Mesenchymal stem cell (in vitro differentiated cells and primary cell): ENCODE measurements around the gene VWA3A.

Experiments
- DNase-seq: peaks from one replicate; pipeline ENCODE4 v3.0.0-alpha.2; 2013
- H2AFZ ChIP-seq: one replicate; pipeline ENCODE4 v1.6.1; 2013; ENCODE audit warnings: low read depth, mild to moderate bottlenecking, control low read depth, inconsistent platforms, low read length, moderate library complexity
- H2AK5ac ChIP-seq: 2 replicates; pipeline ENCODE4 v1.6.1; 2013; ENCODE audit warnings: low read length, moderate library complexity, mild to moderate bottlenecking, inconsistent platforms; ENCODE audit not compliant: severe bottlenecking
- H2BK120ac ChIP-seq: one replicate; pipeline ENCODE4 v1.6.1; 2013; ENCODE audit warnings: low read depth, mild to moderate bottlenecking, inconsistent platforms, low read length, moderate library complexity
- H2BK12ac ChIP-seq, 2 experiments: one replicate each; pipeline ENCODE4 v1.6.1; 2013; ENCODE audit warnings: inconsistent platforms in 2 of 2, low read length in 2 of 2, mild to moderate bottlenecking in 2 of 2, moderate library complexity in 2 of 2, control low read depth in 1 of 2
- H2BK15ac ChIP-seq: one replicate; pipeline ENCODE4 v1.6.1; 2013; ENCODE audit warnings: mild to moderate bottlenecking, low read depth, inconsistent platforms; ENCODE audit not compliant: poor library complexity, severe bottlenecking
- H2BK5ac ChIP-seq: 2 replicates; pipeline ENCODE4 v1.6.1; 2013; ENCODE audit warnings: low read depth, mild to moderate bottlenecking, low read length, control low read depth, inconsistent platforms; ENCODE audit not compliant: poor library complexity, severe bottlenecking
- H3K14ac ChIP-seq, 2 experiments: one replicate each; pipeline ENCODE4 v1.6.1; 2013; ENCODE audit warnings: inconsistent platforms in 2 of 2, low read length in 2 of 2, control low read depth in 1 of 2, mild to moderate bottlenecking in 1 of 2, moderate library complexity in 1 of 2
- H3K18ac ChIP-seq, 2 experiments: one replicate each; pipeline ENCODE4 v1.6.1; 2013; ENCODE audit warnings: inconsistent platforms in 2 of 2, low read length in 2 of 2, control low read depth in 1 of 2, low read depth in 1 of 2, mild to moderate bottlenecking in 1 of 2
- H3K23ac ChIP-seq, 2 experiments: one replicate each; pipeline ENCODE4 v1.6.1; 2013; ENCODE audit warnings: inconsistent platforms in 2 of 2, low read length in 2 of 2, mild to moderate bottlenecking in 2 of 2, moderate library complexity in 2 of 2, control low read depth in 1 of 2
- H3K27ac ChIP-seq: 2 replicates; pipeline ENCODE4 v1.5.1; 2013; ENCODE audit warnings: mild to moderate bottlenecking, moderate library complexity, low read length, control low read depth, inconsistent platforms; ENCODE audit not compliant: poor library complexity, severe bottlenecking
- H3K27me3 ChIP-seq, 2 experiments: 2 replicates each; pipeline versions ENCODE4 v1.6.1 to v1.7.0; 2013; ENCODE audit warnings: low read length in 2 of 2, mild to moderate bottlenecking in 2 of 2, moderate library complexity in 2 of 2, control low read depth in 1 of 2, inconsistent platforms in 1 of 2; ENCODE audit not compliant: control insufficient read depth in 1 of 2, insufficient read depth in 1 of 2
- H3K36me3 ChIP-seq, 2 experiments: 2 replicates each; pipeline versions ENCODE4 v1.6.1 to v1.7.0; 2013; ENCODE audit warnings: low read length in 2 of 2, control low read depth in 1 of 2, inconsistent platforms in 1 of 2, low read depth in 1 of 2, mild to moderate bottlenecking in 1 of 2; ENCODE audit not compliant: insufficient read depth in 2 of 2, control insufficient read depth in 1 of 2
- H3K4ac ChIP-seq, 2 experiments: one replicate each; pipeline ENCODE4 v1.6.1; 2013; ENCODE audit warnings: inconsistent platforms in 2 of 2, low read length in 2 of 2, mild to moderate bottlenecking in 2 of 2, moderate library complexity in 2 of 2, control low read depth in 1 of 2, low read depth in 1 of 2
- H3K4me1 ChIP-seq: 2 replicates; pipeline ENCODE4 v1.6.1; 2013; ENCODE audit warnings: low read depth, low read length, control low read depth; ENCODE audit not compliant: control insufficient read depth, insufficient read depth
- H3K4me2 ChIP-seq: 2 replicates; pipeline ENCODE4 v1.6.1; 2013; ENCODE audit warnings: low read length, mild to moderate bottlenecking, inconsistent platforms; ENCODE audit not compliant: poor library complexity, severe bottlenecking
- H3K4me3 ChIP-seq, 2 experiments: 2 replicates each; pipeline versions ENCODE4 v1.5.1 to v1.7.0; 2013; ENCODE audit warnings: low read length in 2 of 2, mild to moderate bottlenecking in 2 of 2, control low read depth in 1 of 2, low read depth in 1 of 2; ENCODE audit not compliant: insufficient read depth in 1 of 2
- H3K79me1 ChIP-seq: replicated peaks from 2 replicates; pipeline ENCODE4 v1.6.1; 2013; ENCODE audit warnings: mild to moderate bottlenecking, control low read depth, low read length, inconsistent platforms; ENCODE audit not compliant: poor library complexity, severe bottlenecking
- H3K9ac ChIP-seq: 2 replicates; pipeline ENCODE4 v1.7.0; 2013; ENCODE audit warnings: mild to moderate bottlenecking, low read length, moderate library complexity
- H3K9me3 ChIP-seq: 2 replicates; pipeline ENCODE4 v1.7.0; 2013; ENCODE audit warnings: mild to moderate bottlenecking, low read length; ENCODE audit not compliant: control insufficient read depth
- H4K8ac ChIP-seq: one replicate; pipeline ENCODE4 v1.6.1; 2013; ENCODE audit warnings: inconsistent platforms, mild to moderate bottlenecking, low read length, moderate library complexity
- H4K91ac ChIP-seq: one replicate; pipeline ENCODE4 v1.6.1; 2013; ENCODE audit warnings: mild to moderate bottlenecking, low read length, inconsistent platforms
- WGBS: methylation state at CpG from one replicate; pipeline ENCODE4 v1.1.7; 2013; ENCODE audit warnings: mixed read lengths; 5-methylcytosine and 5-hydroxymethylcytosine counted together

Gene VWA3A

DNA sequence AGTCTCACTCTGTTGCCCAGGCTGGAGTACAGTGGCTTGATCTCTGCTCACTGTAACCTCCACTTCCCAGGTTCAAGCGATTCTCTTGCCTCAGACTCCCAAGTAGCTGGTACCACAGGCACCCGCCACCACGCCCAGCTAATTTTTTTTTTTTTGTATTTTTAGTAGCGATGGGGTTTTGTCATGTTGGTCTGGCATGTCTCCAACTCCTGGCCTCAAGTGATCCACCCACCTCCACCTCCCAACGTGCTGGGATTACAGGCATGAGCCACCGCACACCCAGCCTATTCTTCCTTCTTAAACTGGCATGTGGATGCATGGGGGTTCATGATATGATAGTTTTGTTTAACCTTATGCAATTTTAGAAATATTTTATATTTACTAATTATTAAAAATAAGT lies 39.4 kb upstream of the VWA3A start:
- H3K4me2 ChIP-seq: no peak overlapping the region
- no peak overlapping the region for H2BK12ac ChIP-seq
- peaks cover 0 to 11% of the 10 kb centered on the region in 2 experiments for H3K36me3 ChIP-seq
- H2BK5ac ChIP-seq: no peak overlapping the region
- H3K4me1 ChIP-seq: no peaks in the 10 kb centered on the region
- H3K27me3 ChIP-seq: no peaks in the 10 kb centered on the region
- H3K4me3 ChIP-seq: no peak overlapping the region
- no peak for DNase-seq
- no peak overlapping the region for H3K14ac ChIP-seq
- H3K9ac ChIP-seq: no peak overlapping the region
- no peak overlapping the region for H4K91ac ChIP-seq
- no peaks in the 10 kb centered on the region for H3K9me3 ChIP-seq
- no peak overlapping the region for H3K18ac ChIP-seq
- H3K27ac ChIP-seq: no peak overlapping the region
- no peak overlapping the region for H3K4ac ChIP-seq
- H4K8ac ChIP-seq: no peak overlapping the region
- no CpG with 5 or more reads among the region's 6 CpGs for WGBS
- H2BK120ac ChIP-seq: no peak overlapping the region
- no peak overlapping the region for H2BK15ac ChIP-seq
- H3K23ac ChIP-seq: no peak overlapping the region
- H2AK5ac ChIP-seq: no peak overlapping the region
- H2AFZ ChIP-seq: no peak overlapping the region
- H3K79me1 ChIP-seq: peaks cover 16% of the 10 kb centered on the region

DNA sequence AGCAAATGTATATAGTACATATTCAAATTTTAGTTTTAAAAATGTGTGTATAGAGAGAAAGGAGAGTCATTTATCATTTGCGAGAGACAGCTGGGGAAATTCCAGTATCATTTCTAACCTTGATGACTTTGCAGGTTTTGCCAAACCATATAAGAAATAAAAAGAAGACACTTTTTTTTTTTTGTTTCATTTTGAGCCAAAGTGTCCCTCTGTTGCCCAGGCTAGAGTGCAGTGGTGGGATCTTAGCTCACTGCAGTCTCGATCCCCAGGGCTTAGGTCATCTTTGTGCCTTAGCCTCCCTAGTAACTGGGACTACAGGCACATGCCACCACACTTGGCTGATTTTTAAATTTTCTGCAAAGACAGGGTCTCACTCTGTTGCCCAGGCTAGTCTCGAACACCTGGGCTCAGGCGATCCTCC lies 38.4 kb upstream of the VWA3A start:
- H3K4me1 ChIP-seq: no peaks in the 10 kb centered on the region
- H3K23ac ChIP-seq: no peak overlapping the region

DNA sequence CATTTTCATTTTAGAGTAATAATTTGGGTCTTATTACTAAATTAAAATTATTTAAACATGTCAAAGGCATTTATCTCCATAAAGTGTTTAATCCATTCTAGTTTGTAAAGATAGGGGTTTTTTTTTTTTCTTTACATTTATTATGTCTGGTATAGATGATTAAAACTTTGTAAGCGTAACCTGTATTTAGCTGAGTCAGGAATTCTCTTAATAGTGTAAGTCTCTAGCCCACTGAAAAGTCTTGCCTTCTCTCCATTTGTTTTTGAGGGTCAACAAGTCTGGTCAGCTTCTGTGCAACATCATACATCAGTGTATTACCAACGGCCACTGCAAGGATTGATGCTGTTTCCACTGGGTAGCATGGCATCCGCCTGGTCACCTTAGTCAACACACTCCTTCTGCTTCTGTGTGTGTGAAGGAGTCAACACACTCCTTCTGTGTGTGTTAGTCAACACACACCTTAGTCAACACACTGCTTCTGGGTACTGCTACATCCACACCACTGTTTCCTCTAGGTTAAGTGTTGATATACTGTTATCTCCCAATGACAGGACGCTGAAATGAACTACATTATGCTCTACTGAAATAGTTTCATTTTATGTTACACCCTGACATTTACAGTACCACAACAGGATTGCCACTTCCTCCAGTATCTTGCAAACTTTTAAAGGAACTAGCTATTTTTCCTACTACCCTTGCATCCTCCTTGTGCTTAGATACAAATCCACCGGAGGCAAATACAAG lies 37.3 kb upstream of the VWA3A start:
- Histone ChIP-seq H2AFZ (no peak overlapping the region), H3K27ac (no peak overlapping the region), H2BK15ac (no peak overlapping the region), H3K14ac (no peak overlapping the region), H3K4me1 (no peaks in the 10 kb centered on the region), H2BK12ac (no peak overlapping the region), H3K27me3 (no peaks in the 10 kb centered on the region), H2AK5ac (no peak overlapping the region), H3K79me1 (peaks cover 20% of the 10 kb centered on the region), H2BK5ac (no peak overlapping the region), H4K91ac (no peak overlapping the region), H3K4ac (no peak overlapping the region), H3K4me2 (no peak overlapping the region), H2BK120ac (no peak overlapping the region), H3K9ac (no peak overlapping the region), H4K8ac (peak overlapping the region; percentile 27), H3K23ac (no peak overlapping the region), H3K36me3 (peaks cover 0 to 11% of the 10 kb centered on the region in 2 experiments), H3K18ac (no peak overlapping the region), H3K4me3 (no peak overlapping the region), H3K9me3 (no peaks in the 10 kb centered on the region)
- WGBS: 100% methylated on average over 5 of the region's 5 CpGs
- DNase-seq: no peak

More for the DNA sequence above, 38.4 kb upstream of the VWA3A start:
- H3K4ac ChIP-seq: no peak overlapping the region
- WGBS: 99% methylated on average over 3 of the region's 4 CpGs
- no peak overlapping the region for H3K9ac ChIP-seq
- H3K9me3 ChIP-seq: no peaks in the 10 kb centered on the region
- no peak overlapping the region for H3K27ac ChIP-seq
- no peak for DNase-seq
- H2BK15ac ChIP-seq: no peak overlapping the region
- no peak overlapping the region for H2AK5ac ChIP-seq
- no peaks in the 10 kb centered on the region for H3K27me3 ChIP-seq
- H3K36me3 ChIP-seq: peaks cover 0 to 11% of the 10 kb centered on the region in 2 experiments
- H3K18ac ChIP-seq: no peak overlapping the region
- no peak overlapping the region for H3K14ac ChIP-seq
- no peak overlapping the region for H4K91ac ChIP-seq
- H2AFZ ChIP-seq: no peak overlapping the region
- no peak overlapping the region for H3K4me2 ChIP-seq
- no peak overlapping the region for H4K8ac ChIP-seq
- H2BK5ac ChIP-seq: no peak overlapping the region
- H3K4me3 ChIP-seq: no peak overlapping the region
- no peak overlapping the region for H2BK12ac ChIP-seq
- peaks cover 16% of the 10 kb centered on the region for H3K79me1 ChIP-seq
- no peak overlapping the region for H2BK120ac ChIP-seq

DNA sequence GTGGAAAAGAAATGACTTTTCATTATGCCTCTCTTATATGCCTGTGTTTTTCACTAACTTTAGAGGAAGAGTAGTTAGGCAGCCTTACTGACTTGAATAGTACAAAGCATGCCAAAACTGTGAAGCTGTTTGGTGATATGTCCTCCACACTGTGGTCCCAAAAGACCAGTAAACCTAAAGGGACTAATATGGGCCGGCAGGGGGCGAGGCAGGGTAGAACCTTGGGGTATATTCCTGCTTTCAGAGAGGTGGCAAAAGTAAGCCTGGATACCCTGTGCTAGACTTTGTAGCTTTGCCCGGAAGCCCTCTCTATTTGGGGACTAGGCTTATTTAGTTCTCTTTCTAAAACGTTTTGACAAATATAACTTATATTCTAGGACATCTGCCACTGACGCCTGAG lies 36.5 kb upstream of the VWA3A start:
- no peak overlapping the region for H2BK120ac ChIP-seq
- no peak overlapping the region for H3K18ac ChIP-seq
- H3K14ac ChIP-seq: no peak overlapping the region
- H3K4me2 ChIP-seq: no peak overlapping the region
- H3K4ac ChIP-seq: no peak overlapping the region
- H3K9me3 ChIP-seq: no peaks in the 10 kb centered on the region
- H3K27ac ChIP-seq: no peak overlapping the region
- H2AFZ ChIP-seq: no peak overlapping the region
- DNase-seq: peak; percentile 9
- no peak overlapping the region for H2BK15ac ChIP-seq
- H3K9ac ChIP-seq: no peak overlapping the region
- WGBS: 62% methylated on average over 5 of the region's 5 CpGs
- H2BK5ac ChIP-seq: no peak overlapping the region
- peaks cover 0 to 11% of the 10 kb centered on the region in 2 experiments for H3K36me3 ChIP-seq
- H2AK5ac ChIP-seq: no peak overlapping the region
- no peak overlapping the region for H3K4me3 ChIP-seq
- H4K91ac ChIP-seq: no peak overlapping the region
- H3K23ac ChIP-seq: no peak overlapping the region
- peaks cover 23% of the 10 kb centered on the region for H3K79me1 ChIP-seq
- H2BK12ac ChIP-seq: no peak overlapping the region
- no peaks in the 10 kb centered on the region for H3K27me3 ChIP-seq
- no peaks in the 10 kb centered on the region for H3K4me1 ChIP-seq
- no peak overlapping the region for H4K8ac ChIP-seq
